IMR-90 (cell line): ENCODE data around the gene KLHL36. TPM values are rescaled to one million over a fixed set of nuclear protein-coding genes. Genes with fewer than 3 reads are reported as not detected.

ENCODE experiments used
- ATAC-seq: fragments of 200-7000 bp; cut with Tn5 transposase; 2 replicates; pipeline ENCODE4 v1.9.1; 2020; ENCODE audit warnings: low read depth, mild to moderate bottlenecking, moderate library complexity
- BruUV-seq: library from RNA; stranded (reverse); fragments of 400-500 nt; replicated peaks from 2 replicates; lab custom pipeline; 2021; lab: Mats Ljungman, UMichigan
- CTCF ChIA-PET: fragments of 300-600 bp; formaldehyde crosslinking; extraction: SDS; loops from one replicate; lab custom pipeline; 2021; ENCODE audit warnings: antibody characterized with exemption; lab: Yijun Ruan, JAX
- POLR2A ChIA-PET: fragments of 300-600 bp; sonication (Branson Sonifier 250); formaldehyde crosslinking; loops from one replicate; lab custom pipeline; 2022; ENCODE audit warnings: antibody characterized with exemption; ENCODE audit not compliant: unreplicated experiment; lab: Charles Lee
- DNase-seq: peaks from one replicate; pipeline ENCODE4 v3.0.0; 2013
- H2AFZ ChIP-seq: replicated peaks from 2 replicates; pipeline ENCODE3; 2013; ENCODE audit warnings: low read length, mild to moderate bottlenecking; ENCODE audit not compliant: poor library complexity
- H2AK5ac ChIP-seq: 2 replicates; pipeline ENCODE4 v1.6.1; 2013; ENCODE audit warnings: low read depth, low read length, inconsistent platforms
- H2AK9ac ChIP-seq: replicated peaks from 2 replicates; pipeline ENCODE3; 2013; ENCODE audit warnings: mild to moderate bottlenecking, low read depth, low read length, moderate library complexity; ENCODE audit not compliant: poor library complexity
- H2BK120ac ChIP-seq: 2 replicates; pipeline ENCODE4 v1.6.1; 2013; ENCODE audit warnings: low read depth, low read length, inconsistent platforms
- H2BK15ac ChIP-seq: 3 replicates; pipeline ENCODE4 v1.6.1; 2013; ENCODE audit warnings: low read depth, low read length, inconsistent platforms
- H2BK20ac ChIP-seq: 2 replicates; pipeline ENCODE4 v1.6.1; 2013; ENCODE audit warnings: low read depth, mild to moderate bottlenecking, inconsistent platforms, low read length, moderate library complexity
- H2BK5ac ChIP-seq: 2 replicates; pipeline ENCODE4 v1.6.1; 2013; ENCODE audit warnings: mild to moderate bottlenecking, low read depth, low read length, inconsistent platforms; ENCODE audit not compliant: poor library complexity, severe bottlenecking
- H3K14ac ChIP-seq: replicated peaks from 2 replicates; pipeline ENCODE4 v1.6.1; 2013; ENCODE audit warnings: low read depth, low read length, inconsistent platforms
- H3K18ac ChIP-seq: 2 replicates; pipeline ENCODE4 v1.6.1; 2013; ENCODE audit warnings: low read depth, low read length, control low read depth
- H3K23ac ChIP-seq: 2 replicates; pipeline ENCODE4 v1.6.1; 2013; ENCODE audit warnings: low read depth, low read length, inconsistent platforms
- H3K27ac ChIP-seq: 2 replicates; pipeline ENCODE4 v1.5.1; 2013; ENCODE audit warnings: mild to moderate bottlenecking, control low read depth, low read length; ENCODE audit not compliant: insufficient read depth
- H3K27me3 ChIP-seq: 2 replicates; pipeline ENCODE4 v1.6.1; 2013; ENCODE audit warnings: low read length; ENCODE audit not compliant: control insufficient read depth, insufficient read depth
- H3K36me3 ChIP-seq: 2 replicates; pipeline ENCODE4 v1.6.1; 2013; ENCODE audit warnings: low read length, mixed read lengths; ENCODE audit not compliant: control insufficient read depth, insufficient read depth
- H3K4ac ChIP-seq: 2 replicates; pipeline ENCODE4 v1.6.1; 2013; ENCODE audit warnings: low read depth, low read length, inconsistent platforms
- H3K4me1 ChIP-seq: 2 replicates; pipeline ENCODE4 v1.6.1; 2013; ENCODE audit warnings: low read length, mixed read lengths; ENCODE audit not compliant: control insufficient read depth, insufficient read depth
- H3K4me2 ChIP-seq: 2 replicates; pipeline ENCODE4 v1.6.1; 2013; ENCODE audit warnings: low read depth, mild to moderate bottlenecking, control low read depth, low read length, moderate library complexity
- H3K4me3 ChIP-seq: 2 replicates; pipeline ENCODE4 v1.5.1; 2013; ENCODE audit warnings: low read depth, mild to moderate bottlenecking, control low read depth, low read length, moderate library complexity; ENCODE audit not compliant: insufficient read depth
- H3K56ac ChIP-seq: 2 replicates; pipeline ENCODE4 v1.6.1; 2013; ENCODE audit warnings: low read length, inconsistent platforms; ENCODE audit not compliant: insufficient read depth; ENCODE audit errors: extremely low read depth
- H3K79me1 ChIP-seq, 2 experiments: 2 replicates each; pipeline ENCODE4 v1.6.1; 2013; ENCODE audit warnings: low read length in 2 of 2, inconsistent platforms in 1 of 2, low read depth in 1 of 2
- H3K9ac ChIP-seq: 2 replicates; pipeline ENCODE4 v1.6.1; 2013; ENCODE audit warnings: low read depth, low read length, control low read depth
- H3K9me1 ChIP-seq: 2 replicates; pipeline ENCODE4 v1.6.1; 2013; ENCODE audit warnings: low read length, inconsistent platforms; ENCODE audit not compliant: insufficient read depth
- H3K9me3 ChIP-seq: 2 replicates; pipeline ENCODE4 v1.6.1; 2013; ENCODE audit warnings: low read length; ENCODE audit not compliant: control insufficient read depth, insufficient read depth
- H4K20me1 ChIP-seq: 2 replicates; pipeline ENCODE4 v1.6.1; 2013; ENCODE audit warnings: low read length, inconsistent platforms; ENCODE audit not compliant: insufficient read depth
- H4K5ac ChIP-seq: 2 replicates; pipeline ENCODE4 v1.6.1; 2013; ENCODE audit warnings: mild to moderate bottlenecking, low read depth, low read length, control low read depth
- H4K8ac ChIP-seq, 2 experiments: 2 replicates each; pipeline ENCODE4 v1.6.1; 2013; ENCODE audit warnings: low read depth in 2 of 2, low read length in 2 of 2, control low read depth in 1 of 2, inconsistent platforms in 1 of 2
- H4K91ac ChIP-seq: 2 replicates; pipeline ENCODE4 v1.6.1; 2013; ENCODE audit warnings: low read depth, low read length, inconsistent platforms; ENCODE audit not compliant: insufficient read depth
- BHLHE40 ChIP-seq: fragments of 150-350 bp; IDR thresholded peaks from 2 replicates; pipeline ENCODE4 v1.6.1; 2016; ENCODE audit warnings: mild to moderate bottlenecking, low read depth, low read length
- CEBPB ChIP-seq: IDR thresholded peaks from 2 replicates; pipeline ENCODE4 v1.6.1; 2012; ENCODE audit warnings: low read depth, low read length, improper control_type of control experiment
- FOS ChIP-seq: fragments of 150-350 bp; IDR thresholded peaks from 2 replicates; pipeline ENCODE4 v1.6.1; 2016; ENCODE audit warnings: low read depth, low read length
- MAFK ChIP-seq: IDR thresholded peaks from 2 replicates; pipeline ENCODE4 v1.6.1; 2012; ENCODE audit warnings: low read depth, low read length, improper control_type of control experiment
- MAZ ChIP-seq: IDR thresholded peaks from 2 replicates; pipeline ENCODE4 v1.6.1; 2012; ENCODE audit warnings: low read depth, mild to moderate bottlenecking, low read length, improper control_type of control experiment, moderate library complexity, borderline replicate concordance
- MXI1 ChIP-seq: IDR thresholded peaks from 2 replicates; pipeline ENCODE4 v1.6.1; 2012; ENCODE audit warnings: low read depth, mild to moderate bottlenecking, low read length, moderate library complexity, borderline replicate concordance
- POLR2A ChIP-seq: IDR thresholded peaks from 2 replicates; pipeline ENCODE4 v1.6.1; 2012; ENCODE audit warnings: mild to moderate bottlenecking, low read depth, low read length
- RCOR1 ChIP-seq: IDR thresholded peaks from 2 replicates; pipeline ENCODE4 v1.6.1; 2012; ENCODE audit warnings: mild to moderate bottlenecking, low read length, improper control_type of control experiment; ENCODE audit not compliant: insufficient replicate concordance
- WGBS, 2 experiments: methylation state at CpG; one replicate each; pipeline versions ENCODE4 v1.1.5 to v1.1.7; 2013; ENCODE audit warnings: missing lambda C conversion rate in 2 of 2; ENCODE audit not compliant: insufficient read length in 1 of 2; ENCODE audit errors: extremely low coverage in 2 of 2; 5-methylcytosine and 5-hydroxymethylcytosine counted together
- dilution Hi-C: fragments of 300-500 bp; cut with HindIII; formaldehyde crosslinking; loops from one replicate; pipeline ENCODE4 v1.14.3; 2018; ENCODE audit warnings: low sequenced_read_pairs; ENCODE audit not compliant: unreplicated experiment
- in situ Hi-C: fragments of 300-500 bp; cut with MboI; formaldehyde crosslinking; loops from 3 replicates; pipeline ENCODE4 v1.14.3; 2019; ENCODE audit warnings: low sequenced_read_pairs, inconsistent platforms, mixed read lengths
- intact Hi-C: fragments of 100-400 bp; cut with micrococcal nuclease; formaldehyde crosslinking; loops from 2 replicates; pipeline ENCODE4 v1.10.0; 2022
- polyA plus RNA-seq, 3 experiments: library from polyadenylated mRNA; depleted of rRNA; stranded (reverse); fragments of >200 nt; gene quantifications; 2 replicates each; pipeline ENCODE4 v1.2.3, GENCODE V29; 2012; ENCODE audit warnings: low replicate concordance in 1 of 3
- total RNA-seq: library from RNA; depleted of rRNA; stranded (reverse); fragments of >200 nt; gene quantifications from 2 replicates; pipeline ENCODE4 v1.2.3, GENCODE V29; 2012

KLHL36 gene
- total and polyA plus RNA-seq, 2 of the 4 experiments (the other 2 are of a cell fraction), result 45.9 to 46.3 TPM

DNA sequence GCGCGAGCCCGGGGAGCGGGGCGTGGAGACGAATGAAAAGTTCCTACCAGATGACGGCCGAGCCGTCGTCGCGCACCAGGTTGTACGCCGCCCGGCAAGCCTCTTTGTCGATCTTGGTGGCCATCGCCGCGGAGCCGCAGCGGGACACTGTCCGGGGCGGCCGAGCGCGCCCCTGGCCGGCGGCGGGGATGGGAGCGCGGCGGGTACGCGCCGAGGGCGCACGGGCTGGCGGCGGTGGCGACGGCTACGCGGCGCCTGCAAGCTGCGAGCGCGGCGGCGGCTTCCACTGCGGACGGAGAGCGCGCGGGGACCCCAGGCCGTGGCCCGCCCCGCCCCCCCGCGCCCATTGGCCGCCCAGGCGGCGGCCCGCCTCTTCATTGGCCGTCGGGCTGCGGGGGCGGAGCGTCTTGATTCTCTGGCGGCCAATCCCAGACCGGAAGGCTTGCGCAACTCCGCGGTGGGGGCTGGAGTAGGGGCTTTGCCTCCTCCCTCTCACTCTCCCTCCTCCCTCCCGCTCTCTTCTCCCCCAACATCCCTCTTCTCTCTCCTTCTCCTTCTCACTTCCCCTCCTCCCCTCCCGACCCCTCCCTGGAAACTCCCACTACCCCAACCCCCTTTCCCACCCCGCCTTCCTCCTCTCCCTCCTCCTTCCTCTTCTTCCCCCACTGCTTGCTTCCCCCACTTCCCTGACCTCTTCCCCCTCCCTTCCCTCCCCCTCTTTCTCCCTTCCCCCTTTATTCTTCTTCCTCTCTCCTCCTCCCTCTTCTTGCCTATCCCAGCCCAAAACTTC, 30.3 kb upstream of the KLHL36 start, which contains the start of gene COTL1:
COTL1 (minus strand) TSS at position 288 of the 790 bp plus-strand sequence; CDS start at position 124, 164 bp downstream.
- peak within 1 kb of the TSS; percentile 97 for H2BK120ac ChIP-seq
- BruUV-seq, result no TSS peak
- peak within 1 kb of the TSS; percentile 80 for H2BK20ac ChIP-seq
- peak within 1 kb of the TSS; percentile 97 for H2AK9ac ChIP-seq
- peak within 1 kb of the TSS; percentile 90 for H3K4me3 ChIP-seq
- DNase-seq (peak; percentile 99), ATAC-seq (peak; percentile 78)
- H3K9me3 ChIP-seq, result no peaks in the 10 kb centered on the region
- H4K91ac ChIP-seq, result peak within 1 kb of the TSS; percentile 90
- peaks cover 22% of the 10 kb centered on the region for H3K36me3 ChIP-seq
- 0% methylated on average over 36 of the region's 76 CpGs; no CpG with 5 or more reads in 1 of the 2 experiments for WGBS, 2 experiments
- TF ChIP-seq POLR2A (peak; percentile 97), MXI1 (peak; percentile 62; the same call in 1 of the 2 replicates), CEBPB (peak; percentile 100), RCOR1 (no peak), FOS (peak; percentile 51; the same call in 1 of the 2 replicates), BHLHE40 (peak; percentile 52; the same call in 1 of the 2 replicates), MAZ (peak; percentile 100), MAFK (no peak)
- H2AK5ac ChIP-seq, result peak within 1 kb of the TSS; percentile 93
- peak within 1 kb of the TSS; percentile 98 for H3K23ac ChIP-seq
- peak within 1 kb of the TSS; percentile 50 to 94 for H4K8ac ChIP-seq
- peaks cover 49% of the 10 kb centered on the region for H4K20me1 ChIP-seq
- H3K27me3 ChIP-seq, result no peaks in the 10 kb centered on the region
- intact Hi-C loops, result loop anchor here (1.0 to 10.0 kb wide), 5 partner anchors 15 to 323 kb away; partner anchors contain the start of gene WFDC1
- H3K79me1 ChIP-seq, result peaks cover 5 to 49% of the 10 kb centered on the region in 2 experiments
- peak within 1 kb of the TSS; percentile 89 for H3K9ac ChIP-seq
- peak within 1 kb of the TSS; percentile 96 for H3K4ac ChIP-seq
- peak within 1 kb of the TSS; percentile 86 for H3K56ac ChIP-seq
- H3K18ac ChIP-seq, result peak within 1 kb of the TSS; percentile 28
- H4K5ac ChIP-seq, result peak within 1 kb of the TSS; percentile 39; the same call in 1 of the 2 replicates
- dilution Hi-C loops, result no loop called here
- peak within 1 kb of the TSS; percentile 97 for H3K27ac ChIP-seq
- H3K4me1 ChIP-seq, result peaks cover 27% of the 10 kb centered on the region
- peak within 1 kb of the TSS; percentile 78; the same call in 1 of the 3 replicates for H2BK15ac ChIP-seq
- peak within 1 kb of the TSS; percentile 96 for H2BK5ac ChIP-seq
- peak within 1 kb of the TSS; percentile 96 for H3K4me2 ChIP-seq
- H3K9me1 ChIP-seq, result peaks cover 27% of the 10 kb centered on the region
- peak within 1 kb of the TSS; percentile 96 for H3K14ac ChIP-seq
- ChIA-PET POLR2A (interaction anchor here (1.1 kb wide), 1 partner anchor 19 kb away, joined by 3 read pairs; no protein-coding TSS in a partner anchor), CTCF (interaction anchor here (1.0 to 1.5 kb wide), 2 partner anchors 107 to 114 kb away, joined by 3 to 4 read pairs; no protein-coding TSS in a partner anchor)
- peak within 1 kb of the TSS; percentile 78 for H2AFZ ChIP-seq
- in situ Hi-C loops, result no loop called here
